Ecto neural progenitor cell (in vitro differentiated cells): Measurements from ENCODE around the gene DDR2.
"Not testable (repeated sequence)": the region's sequence is repeated elsewhere in the genome, so short reads cannot be mapped to it uniquely, and the experiment has no call there.

Source experiments
- DNase-seq: peaks from one replicate; pipeline ENCODE4 v3.0.0-alpha.2; 2018; ENCODE audit warnings: low spot score

Gene DDR2

DNA sequence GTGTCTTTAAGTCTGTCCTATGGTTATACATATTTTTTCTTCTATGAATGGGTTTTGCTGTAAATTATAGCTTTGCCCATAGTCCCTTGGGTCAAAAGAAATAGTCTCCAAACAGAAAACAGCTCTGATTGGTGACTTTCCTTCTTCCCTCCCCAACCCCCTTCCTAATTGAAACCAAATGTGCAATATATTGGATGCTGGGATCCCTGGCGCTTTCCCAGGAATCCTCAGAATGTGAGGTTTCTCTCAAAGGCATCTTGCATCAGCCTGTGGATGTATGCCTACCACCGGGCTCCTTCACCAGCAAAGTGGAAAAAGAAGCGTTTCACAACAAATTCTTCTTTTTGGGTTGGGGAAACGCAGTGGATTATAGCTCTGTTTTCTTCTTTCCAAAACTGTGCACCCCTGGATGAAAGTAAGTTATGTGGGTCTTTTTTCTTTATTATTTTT lies at the start of gene DDR2:
Gene DDR2, plus strand, starts transcription at position 248 of the 450 bp plus-strand sequence. CDS start 86,600 bp downstream, outside the sequence.
- no peak for DNase-seq

GRCh38 chr1:162582901-162583300 lies 49.4 kb upstream of the DDR2 start:
- DNase-seq: not testable (repeated sequence)

- not testable (repeated sequence) for DNase-seq
These were observed 47.2 kb upstream of the DDR2 start for GRCh38 chr1:162585101-162585500.

- no peak for DNase-seq
These were observed 44.9 kb upstream of the DDR2 start for GRCh38 chr1:162587347-162587746.

DNA sequence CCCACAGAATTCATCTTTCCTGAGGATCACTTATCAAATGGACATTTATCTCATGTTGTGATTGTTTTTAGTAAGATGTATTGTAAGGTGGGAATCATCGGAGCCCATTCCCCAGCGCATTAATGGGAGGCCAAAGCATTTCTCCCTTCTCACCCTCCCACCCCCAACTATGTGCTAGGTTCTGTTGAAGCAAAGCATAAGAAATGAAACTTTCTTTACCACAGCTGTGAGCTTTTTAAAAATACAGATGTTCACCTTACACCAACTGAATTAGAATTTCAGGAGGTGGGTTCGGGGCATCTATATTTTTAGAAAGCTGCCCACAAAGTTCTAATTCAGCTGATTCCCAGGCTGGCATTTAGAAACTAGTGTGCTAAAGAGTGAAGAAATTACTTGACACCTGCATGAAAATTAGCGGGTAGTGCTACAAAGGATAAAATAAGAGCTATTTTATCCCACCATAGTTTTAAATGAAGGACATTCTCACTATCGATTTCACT lies 44.5 kb upstream of the DDR2 start:
- DNase-seq: no peak

GRCh38 chr1:162590101-162590500 lies 42.2 kb upstream of the DDR2 start:
- DNase-seq: no peak

DNA sequence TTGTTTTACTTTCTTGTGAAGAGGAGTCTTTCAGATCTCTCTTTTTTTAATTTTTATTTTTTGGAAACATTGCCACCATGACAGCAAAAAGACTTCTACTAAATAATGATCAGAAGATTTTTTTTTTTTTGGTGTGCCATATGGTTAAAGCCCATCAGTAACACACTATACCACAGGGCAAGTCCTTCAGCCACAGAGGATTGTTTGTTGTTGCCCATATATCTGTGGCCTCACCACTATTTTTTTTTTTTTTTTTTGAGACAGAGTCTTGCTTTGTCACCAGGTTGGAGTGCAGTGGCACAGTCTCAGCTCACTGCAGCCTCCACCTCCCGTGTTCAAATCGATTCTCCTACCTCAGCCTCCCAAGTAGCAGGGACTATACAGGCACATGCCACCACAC lies 41.6 kb upstream of the DDR2 start:
- DNase-seq: no peak

- no peak for DNase-seq
These were observed 35.6 kb upstream of the DDR2 start for GRCh38 chr1:162596514-162597170.

DNA sequence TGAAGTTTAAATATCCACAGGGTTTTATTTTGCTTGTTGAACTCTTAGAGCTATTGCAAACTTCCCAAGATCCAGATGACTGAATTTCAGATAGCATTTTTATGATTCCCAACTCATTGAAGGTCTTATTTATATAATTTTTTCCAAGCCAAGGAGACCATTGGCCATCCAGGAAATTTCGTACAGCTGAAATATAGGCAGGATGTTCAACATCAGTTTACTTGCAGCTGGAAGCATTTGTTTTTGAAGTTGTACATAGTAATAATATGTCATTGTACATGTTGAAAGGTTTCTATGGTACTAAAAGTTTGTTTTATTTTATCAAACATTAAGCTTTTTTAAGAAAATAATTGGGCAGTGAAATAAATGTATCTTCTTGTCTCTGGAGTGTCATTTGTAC lies 32.8 kb upstream of the DDR2 start:
- DNase-seq: no peak

DNA sequence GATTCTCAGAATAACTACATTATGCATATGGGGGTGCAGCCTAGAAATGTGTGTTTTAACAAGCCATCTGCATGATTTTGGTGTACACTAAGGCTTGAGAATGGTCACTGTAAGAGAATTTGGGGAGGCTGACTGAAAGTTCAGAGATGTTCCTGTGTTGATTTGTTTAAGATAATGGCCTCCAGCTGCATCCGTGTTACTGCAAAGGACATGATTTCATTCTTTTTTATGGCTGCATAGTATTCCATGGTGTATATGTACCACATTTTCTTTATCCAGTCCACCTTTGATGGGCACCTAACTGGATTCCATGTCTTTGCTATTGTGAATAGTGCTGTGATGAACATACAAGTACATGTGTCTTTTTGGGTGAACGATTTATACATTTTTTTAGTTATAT lies 29.1 kb upstream of the DDR2 start:
- DNase-seq: not testable (repeated sequence)

GRCh38 chr1:162605225-162605927 lies 26.9 kb upstream of the DDR2 start:
- DNase-seq: no peak

DNA sequence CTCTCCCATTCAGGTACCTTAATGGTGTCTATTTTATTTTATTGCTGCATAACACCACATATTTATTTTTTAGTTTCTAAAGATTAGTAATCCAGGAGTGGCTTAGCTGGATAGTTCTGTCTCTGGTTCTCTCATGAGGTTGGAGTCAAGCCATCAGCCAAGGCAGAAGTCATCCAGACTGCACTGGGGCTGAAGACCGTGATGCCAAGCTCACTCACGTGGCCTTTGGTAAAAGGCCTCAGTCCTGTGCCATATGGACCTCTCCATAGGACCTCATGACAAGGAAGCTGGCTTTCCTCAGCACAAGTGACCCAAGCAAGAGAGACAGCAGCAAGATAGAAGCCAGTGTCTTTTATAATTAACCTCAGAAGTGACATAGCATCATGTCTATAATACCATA lies 23.0 kb upstream of the DDR2 start:
- DNase-seq: no peak

GRCh38 chr1:162612606-162613400 lies 19.5 kb upstream of the DDR2 start:
- no peak for DNase-seq

- no peak for DNase-seq
These were observed 15.4 kb upstream of the DDR2 start for GRCh38 chr1:162616848-162617247.

DNA sequence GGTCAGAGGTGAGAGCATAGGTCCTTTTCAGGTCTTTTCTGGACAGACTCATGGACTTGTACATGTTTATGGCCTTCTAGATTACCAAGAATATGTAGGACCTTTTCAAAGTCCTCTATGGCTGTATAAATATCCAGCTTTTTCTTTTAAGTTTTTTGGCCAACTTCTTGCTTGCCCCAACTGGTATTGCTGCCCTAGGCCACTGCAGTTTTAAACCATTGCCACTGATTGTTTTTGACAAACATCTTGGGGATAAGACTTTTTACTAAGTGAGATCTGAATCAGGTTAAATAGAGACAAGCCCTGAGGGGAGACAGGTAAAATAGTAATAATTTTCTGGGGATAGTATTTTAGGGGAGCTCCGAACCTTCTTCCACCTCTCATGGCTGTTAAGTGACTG lies 14.8 kb upstream of the DDR2 start:
- no peak for DNase-seq

GRCh38 chr1:162619076-162619475 lies 13.2 kb upstream of the DDR2 start:
- DNase-seq: no peak

DNA sequence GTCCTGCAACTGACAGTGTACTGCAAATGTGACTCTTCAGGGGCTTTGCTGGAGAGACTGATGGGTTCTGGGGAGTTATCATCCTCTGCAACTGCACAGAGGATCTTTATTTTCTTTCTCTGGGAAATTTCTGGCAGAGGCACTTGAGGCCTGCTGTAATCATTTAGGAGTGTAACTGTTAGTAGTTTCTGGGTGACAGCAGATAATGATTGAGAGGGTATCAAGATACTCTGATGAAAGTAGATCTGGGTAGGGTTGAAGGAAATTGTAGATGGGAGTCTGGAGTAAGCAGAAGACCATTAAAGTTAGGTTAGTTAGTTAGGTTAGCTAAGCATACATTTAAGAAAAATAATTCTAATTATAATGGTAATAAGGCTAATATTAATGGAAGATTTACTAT lies 11.0 kb upstream of the DDR2 start:
- DNase-seq: no peak

- DNase-seq: no peak
These were observed 6.6 kb upstream of the DDR2 start for GRCh38 chr1:162625679-162626078.

DNA sequence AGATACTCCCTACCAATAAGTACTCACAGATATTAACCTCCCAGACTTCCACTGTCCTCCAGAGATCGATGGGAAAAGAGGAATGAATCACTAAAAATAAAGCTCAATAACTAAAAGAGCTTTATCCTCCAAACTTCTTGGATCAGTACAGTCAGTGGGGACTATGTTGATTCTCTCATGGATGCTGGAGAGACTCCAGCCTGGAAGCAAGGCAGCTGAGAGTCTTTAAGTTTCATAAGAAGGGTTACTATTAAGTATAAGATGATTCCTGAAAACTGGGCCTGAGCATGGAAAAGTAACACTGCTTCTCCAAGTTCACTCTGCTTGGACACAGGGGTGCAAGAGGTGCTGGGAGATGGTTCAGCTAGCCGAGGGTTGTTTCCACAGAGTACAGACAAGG lies 6.2 kb upstream of the DDR2 start:
- no peak for DNase-seq

GRCh38 chr1:162626761-162627160 lies 5.5 kb upstream of the DDR2 start:
- DNase-seq: no peak

- no peak for DNase-seq
These were observed 4.5 kb upstream of the DDR2 start for GRCh38 chr1:162627662-162628296.

DNA sequence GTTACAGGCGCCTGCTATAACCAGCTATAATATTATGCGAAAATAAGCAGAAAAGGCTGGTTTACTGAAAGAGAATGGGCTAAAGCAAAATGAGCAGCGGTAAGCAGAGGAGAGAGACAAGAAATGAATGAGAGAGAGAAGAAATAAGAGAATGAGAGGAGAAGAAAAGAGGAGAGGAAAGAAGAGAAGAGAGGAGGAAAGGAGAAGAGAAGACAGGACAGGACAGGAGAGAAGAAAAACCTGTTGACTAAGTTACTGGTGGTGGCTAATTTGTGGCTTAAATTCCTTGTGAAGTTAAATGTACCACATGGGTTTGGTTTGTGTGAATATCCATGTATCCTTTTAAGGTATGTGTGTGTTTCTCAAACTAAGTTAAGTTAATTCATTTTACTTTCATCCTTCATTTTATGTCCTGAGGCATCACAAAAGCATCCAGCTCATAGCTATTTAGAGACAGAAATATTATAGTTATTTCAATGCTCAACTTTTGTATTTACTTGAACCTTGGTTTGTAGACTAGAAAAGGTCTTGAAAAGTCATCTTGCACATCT lies 3.1 kb upstream of the DDR2 start:
- DNase-seq: no peak
